HG02870 (cell line): ENCODE data around the gene FIGNL2.
"Not testable (repeated sequence)": the region's sequence is repeated elsewhere in the genome, so short reads cannot be mapped to it uniquely, and the experiment has no call there.

Source experiments
- ATAC-seq: cut with Tn5 transposase; IDR thresholded peaks from one replicate; pipeline ENCODE4 v1.9.1; 2021; ENCODE audit warnings: mild to moderate bottlenecking, moderate library complexity; ENCODE audit not compliant: unreplicated experiment

The FIGNL2 gene

DNA sequence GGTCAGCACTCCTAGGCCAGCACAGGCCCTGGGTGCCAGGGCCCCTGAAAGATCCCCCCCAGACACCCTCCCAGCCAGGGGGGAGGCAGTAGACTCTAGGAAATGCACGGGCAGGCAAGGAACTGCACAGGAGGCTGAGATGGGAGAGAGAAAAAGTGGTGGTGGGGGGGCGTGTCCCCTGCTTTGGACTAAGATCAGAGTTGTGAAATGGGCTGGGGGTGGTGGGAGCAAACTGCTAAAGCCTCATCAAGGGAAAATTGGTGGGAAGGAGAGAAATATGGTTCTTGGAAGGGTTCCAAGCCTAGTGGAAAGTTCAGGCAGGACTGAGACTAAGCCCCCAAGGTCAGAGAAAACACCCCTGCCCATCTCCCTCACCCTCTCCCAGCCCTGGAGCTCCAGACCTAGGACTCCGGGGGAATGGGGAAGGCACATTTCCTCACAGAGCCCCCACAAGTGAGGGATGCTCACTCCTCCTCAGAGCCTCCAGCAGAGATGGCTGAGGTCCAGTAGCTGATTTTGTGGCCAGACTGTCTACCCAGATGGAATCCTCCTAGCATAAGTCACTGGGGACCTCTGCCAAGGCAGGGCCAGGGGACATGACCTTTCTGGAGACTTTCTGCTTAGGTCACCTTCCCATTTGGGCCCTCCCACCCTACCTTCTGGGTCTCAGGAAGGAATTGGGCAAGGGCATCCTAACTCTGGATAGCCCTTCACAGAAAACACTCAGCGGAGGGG lies 29.8 kb downstream of the FIGNL2 start:
- ATAC-seq: no peak

DNA sequence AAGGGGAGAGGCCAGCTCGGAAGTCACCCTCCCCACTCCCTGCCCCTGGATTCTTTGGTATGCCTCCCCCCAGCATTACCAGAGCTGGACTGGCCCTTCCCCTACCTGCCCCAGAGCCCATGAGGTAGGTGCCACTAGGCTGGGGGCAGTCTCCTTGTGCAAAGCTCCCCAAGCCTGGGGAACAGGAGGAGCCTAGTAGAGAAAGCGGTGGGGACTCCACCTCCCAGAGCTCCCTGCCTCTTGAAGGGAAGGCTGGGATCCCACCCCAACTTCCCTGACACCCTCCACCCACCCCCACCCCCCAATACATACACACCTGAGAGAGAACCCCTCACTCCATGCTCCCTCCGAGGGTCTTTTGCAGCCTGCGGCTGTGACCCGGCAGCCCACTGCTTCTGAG lies 30.4 kb downstream of the FIGNL2 start:
- no peak for ATAC-seq

DNA sequence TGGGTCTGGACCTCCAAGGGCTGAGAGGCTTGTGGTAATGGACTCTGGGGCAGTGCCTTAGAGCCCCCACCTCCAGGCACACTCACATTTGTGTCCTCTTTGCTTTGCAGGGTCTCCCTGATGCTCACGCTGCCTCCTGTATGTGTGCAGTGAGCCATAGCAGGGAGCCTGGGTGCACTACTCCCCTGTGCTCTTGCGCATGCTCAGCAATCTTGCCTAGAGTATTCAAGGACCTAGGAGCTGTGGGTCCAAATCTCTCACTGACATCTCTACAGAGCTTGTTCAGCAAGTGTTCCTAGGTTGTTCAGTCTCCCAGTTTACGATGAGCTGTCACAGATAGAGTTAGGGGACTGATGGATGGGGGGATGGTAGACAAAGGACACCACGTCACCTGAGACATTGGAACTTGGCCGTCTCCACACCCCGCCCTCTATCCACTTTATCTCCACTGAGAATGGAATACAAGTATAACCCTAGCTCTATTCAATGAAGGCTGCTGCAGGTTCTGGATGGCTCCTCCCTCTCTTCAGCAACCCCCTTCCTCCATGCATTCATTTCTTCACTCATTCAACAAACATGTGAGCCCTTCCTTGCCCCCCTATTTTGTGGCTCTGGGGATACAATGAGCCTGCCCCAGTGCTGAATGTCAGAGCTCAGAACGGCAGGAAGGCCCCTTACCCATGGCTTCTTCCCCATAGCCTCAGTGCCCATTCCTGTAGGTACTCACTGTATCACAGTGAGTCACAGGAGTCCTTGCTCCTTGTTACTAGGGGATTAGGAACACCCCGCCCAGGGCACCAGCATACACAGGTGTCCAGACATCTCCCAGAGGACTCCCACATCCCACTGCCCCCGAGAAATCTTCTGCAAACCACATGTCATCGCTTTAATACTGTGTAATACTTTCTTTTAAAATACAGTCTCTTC lies 31.2 kb downstream of the FIGNL2 start:
- no peak for ATAC-seq

GRCh38 chr12:51815571-51815970 lies 32.9 kb downstream of the FIGNL2 start:
- ATAC-seq: no peak

DNA sequence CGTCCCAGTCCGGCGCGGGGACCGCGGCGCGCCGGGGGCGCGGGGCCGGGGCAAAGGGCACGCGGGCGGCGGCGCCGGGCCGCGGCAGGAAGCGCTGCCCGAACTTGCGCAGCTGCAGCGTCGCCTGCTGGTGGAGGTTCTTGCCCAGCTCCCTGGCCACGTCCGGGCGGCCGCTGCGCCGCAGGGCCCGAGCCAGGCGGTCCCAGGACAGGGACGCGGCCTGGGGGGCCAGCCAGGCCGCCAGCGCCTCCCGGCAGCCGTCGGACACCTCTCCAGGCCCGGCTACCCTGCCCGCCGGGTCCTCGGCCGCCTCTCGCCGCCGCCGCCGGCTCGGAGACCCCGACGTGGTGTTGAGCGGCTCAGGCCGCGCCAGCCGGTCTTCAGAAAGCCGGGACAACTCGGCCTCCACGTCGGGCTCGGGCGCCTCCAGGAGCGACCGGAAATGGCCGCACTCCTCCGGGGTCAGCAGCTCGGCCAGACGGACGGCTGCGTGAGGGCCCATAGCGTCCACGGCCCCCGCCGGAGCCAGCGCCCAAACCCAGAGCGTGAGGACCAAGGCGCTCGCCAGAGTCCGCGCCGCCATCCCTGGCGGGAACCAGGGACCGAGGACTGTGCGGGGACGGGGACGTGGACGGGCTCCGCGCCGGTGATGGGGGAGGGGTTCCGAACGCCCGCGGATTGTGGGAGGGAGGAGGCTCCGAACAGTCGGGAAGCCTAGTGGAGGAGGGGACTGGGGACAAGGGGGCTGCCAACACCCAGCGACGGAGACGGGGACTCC lies 34.0 kb downstream of the FIGNL2 start:
- no peak for ATAC-seq

- ATAC-seq: no peak
These were observed 34.6 kb downstream of the FIGNL2 start for GRCh38 chr12:51813931-51814310.

DNA sequence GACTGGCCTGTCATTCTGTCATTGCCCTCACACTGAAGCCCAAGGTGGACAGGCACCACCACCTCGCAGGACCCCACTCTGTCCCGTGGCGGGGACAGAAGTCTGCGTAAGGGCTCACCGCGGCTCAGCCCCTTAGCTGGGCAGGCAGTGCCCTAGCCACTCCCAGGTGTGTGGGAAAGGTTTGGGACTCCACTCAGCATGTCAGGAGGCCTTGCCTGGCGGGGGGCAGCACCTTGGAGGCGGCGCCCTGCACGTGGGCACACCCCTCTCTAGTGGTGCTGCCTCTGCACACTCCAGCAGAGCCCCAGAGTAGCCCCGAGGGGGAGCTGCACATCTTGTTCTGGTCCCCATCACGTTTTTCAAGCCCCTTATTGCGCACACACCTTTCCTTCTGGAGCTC lies 35.6 kb downstream of the FIGNL2 start:
- no peak for ATAC-seq

- ATAC-seq: no peak
These were observed 37.0 kb downstream of the FIGNL2 start for GRCh38 chr12:51811203-51812202.

GRCh38 chr12:51809193-51809592 lies 39.3 kb downstream of the FIGNL2 start:
- ATAC-seq: no peak

DNA sequence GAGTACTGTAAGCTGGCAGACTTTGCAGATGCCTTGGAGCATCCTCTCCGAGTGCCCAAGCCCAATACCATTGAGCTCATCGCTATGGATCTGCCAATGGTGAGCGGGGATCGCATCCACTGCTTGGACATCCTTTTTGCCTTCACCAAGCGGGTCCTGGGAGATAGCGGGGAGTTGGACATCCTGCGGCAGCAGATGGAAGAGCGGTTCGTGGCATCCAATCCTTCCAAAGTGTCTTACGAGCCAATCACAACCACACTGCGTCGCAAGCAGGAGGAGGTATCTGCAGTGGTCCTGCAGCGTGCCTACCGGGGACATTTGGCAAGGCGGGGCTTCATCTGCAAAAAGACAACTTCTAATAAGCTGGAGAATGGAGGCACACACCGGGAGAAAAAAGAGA lies 41.6 kb downstream of the FIGNL2 start:
- no peak for ATAC-seq

DNA sequence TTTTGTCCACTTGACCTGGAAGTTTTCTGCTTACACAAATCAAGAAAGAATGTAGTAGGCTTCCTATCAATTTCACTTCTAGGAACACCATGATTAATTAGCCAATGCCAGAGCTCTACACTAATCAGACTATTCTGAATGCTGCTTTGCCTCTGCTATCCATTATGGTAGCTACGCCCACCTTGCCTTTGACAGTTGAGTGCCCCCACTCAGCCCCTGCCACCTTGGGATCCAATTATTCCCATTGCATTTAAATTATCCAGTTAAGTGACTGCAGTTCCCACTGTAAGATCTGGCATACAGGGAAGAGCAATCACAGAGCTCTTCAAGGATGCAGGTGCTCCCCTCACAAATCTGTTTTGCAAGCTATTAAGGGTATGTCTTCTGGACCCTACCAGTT lies 47.5 kb downstream of the FIGNL2 start:
- no peak for ATAC-seq

GRCh38 chr12:51798501-51798900 lies 50.0 kb downstream of the FIGNL2 start:
- ATAC-seq: no peak

- not testable (repeated sequence) for ATAC-seq
These were observed 50.5 kb downstream of the FIGNL2 start for GRCh38 chr12:51798051-51798450.

GRCh38 chr12:51797301-51797700 lies 51.2 kb downstream of the FIGNL2 start:
- no peak for ATAC-seq

- no peak for ATAC-seq
These were observed 55.3 kb downstream of the FIGNL2 start for GRCh38 chr12:51793201-51793600.

DNA sequence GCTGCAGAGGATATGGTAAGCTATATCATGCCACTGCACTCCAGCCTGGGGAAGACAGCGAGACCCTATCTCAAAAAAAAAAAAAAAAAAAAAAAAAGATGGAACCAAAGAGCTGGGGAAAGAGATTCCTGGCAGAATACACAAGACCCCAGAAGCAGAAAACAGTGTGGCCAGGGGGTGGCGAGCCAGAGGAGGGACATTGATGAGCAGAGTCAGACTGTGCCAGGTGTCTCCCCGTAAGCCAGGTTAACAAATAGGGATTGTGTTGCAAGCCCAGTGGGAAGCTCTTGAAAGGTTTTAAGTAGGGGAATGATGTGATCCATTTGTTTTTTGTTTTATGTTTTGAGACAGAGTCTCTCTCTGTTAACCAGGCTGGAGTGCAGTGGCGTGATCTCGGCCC lies 56.1 kb downstream of the FIGNL2 start:
- ATAC-seq: no peak

DNA sequence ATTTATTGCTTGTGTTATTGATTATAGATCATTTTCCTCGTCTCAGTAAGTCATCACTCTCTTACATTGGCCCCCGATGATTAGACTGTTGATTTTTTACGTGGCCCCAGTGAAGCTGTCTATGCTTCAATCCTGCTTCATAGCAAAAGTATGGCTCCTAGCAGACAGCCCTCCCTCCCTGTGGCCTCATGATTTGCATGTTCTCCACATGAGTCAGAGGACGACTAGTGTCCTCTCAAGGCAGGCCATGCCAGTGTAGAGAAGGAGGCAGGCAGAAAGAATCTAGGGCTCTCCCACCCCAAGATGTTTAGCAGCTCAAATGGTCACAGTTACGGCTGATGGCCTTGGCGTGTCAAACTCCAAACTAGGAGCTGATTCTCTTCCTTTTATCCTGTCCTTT lies 59.6 kb downstream of the FIGNL2 start:
- ATAC-seq: no peak

DNA sequence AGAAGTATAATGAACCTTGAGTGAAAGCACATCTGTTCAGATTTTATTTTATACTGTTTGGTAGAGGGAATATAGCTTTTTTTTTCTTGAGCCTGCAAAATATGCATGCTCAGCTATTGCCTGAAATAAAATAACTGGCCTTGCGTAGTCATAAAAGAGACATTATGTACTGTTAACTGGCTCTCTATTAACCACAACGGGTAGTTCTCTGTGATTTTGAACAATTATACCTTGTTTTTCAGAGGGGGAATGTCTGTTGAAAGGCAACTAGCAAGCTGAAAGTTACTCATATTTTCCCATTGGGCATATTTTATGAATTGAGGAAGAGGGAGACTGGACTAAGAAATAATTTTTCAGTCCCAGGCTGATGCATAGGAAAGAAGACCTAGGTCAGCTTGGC lies 62.6 kb downstream of the FIGNL2 start:
- ATAC-seq: no peak

GRCh38 chr12:51784688-51785087 lies 63.8 kb downstream of the FIGNL2 start:
- no peak for ATAC-seq

DNA sequence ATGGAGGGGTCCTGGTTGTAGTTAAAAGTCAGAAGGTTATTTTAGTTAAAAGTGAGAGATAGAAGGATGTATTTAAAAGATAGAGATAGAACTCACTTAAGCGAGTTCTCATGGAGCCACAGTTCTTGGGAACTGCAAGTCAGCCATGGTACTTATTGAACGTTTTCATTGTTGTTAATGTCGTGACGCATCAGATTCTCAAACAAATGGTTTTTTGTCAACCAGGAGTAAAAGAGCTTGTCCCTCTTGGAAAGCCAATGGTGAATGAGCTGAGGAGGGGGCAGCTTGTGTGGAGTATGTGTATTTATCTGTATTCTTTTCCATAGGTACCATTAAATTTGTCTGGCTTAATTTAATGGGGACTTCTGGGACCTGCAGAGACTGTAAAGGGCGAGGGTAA lies 68.6 kb downstream of the FIGNL2 start:
- no peak for ATAC-seq
